Rectal smooth muscle tissue (tissue), 1 donor: ENCODE data around the gene NDUFS3.
"Not testable (repeated sequence)": the region's sequence is repeated elsewhere in the genome, so short reads cannot be mapped to it uniquely, and the experiment has no call there.

Experiments
- H3K27ac ChIP-seq: one replicate; pipeline ENCODE4 v1.7.0; 2013; ENCODE audit warnings: low read depth, low read length, inconsistent platforms
- H3K27me3 ChIP-seq: one replicate; pipeline ENCODE4 v1.7.0; 2013; ENCODE audit warnings: low read length; ENCODE audit not compliant: control insufficient read depth, insufficient read depth
- H3K36me3 ChIP-seq: one replicate; pipeline ENCODE4 v1.7.0; 2013; ENCODE audit warnings: low read length; ENCODE audit not compliant: control insufficient read depth, insufficient read depth
- H3K4me1 ChIP-seq: one replicate; pipeline ENCODE4 v1.7.0; 2013; ENCODE audit warnings: low read length; ENCODE audit not compliant: control insufficient read depth, insufficient read depth
- H3K4me3 ChIP-seq: one replicate; pipeline ENCODE4 v1.7.0; 2013; ENCODE audit warnings: low read length
- H3K9ac ChIP-seq: one replicate; pipeline ENCODE4 v1.7.0; 2013; ENCODE audit warnings: low read length

The NDUFS3 gene

GRCh38 chr11:47578524-47579494 lies at the start of gene NDUFS3, which contains the start of gene KBTBD4:
Gene NDUFS3 (plus strand): TSS chr11:47579074. CDS start chr11:47579092, 18 bp downstream.
Gene KBTBD4 (minus strand): TSS chr11:47578970. CDS start chr11:47578951, 19 bp downstream.
- H3K36me3 ChIP-seq, result peaks cover 31% of the 10 kb centered on the region
- H3K9ac ChIP-seq, result peak within 1 kb of the TSS; percentile 60
- peaks cover 20% of the 10 kb centered on the region for H3K4me1 ChIP-seq
- H3K27me3 ChIP-seq, result no peaks in the 10 kb centered on the region
- H3K4me3 ChIP-seq, result peak within 1 kb of the TSS; percentile 83
- peak within 1 kb of the TSS; percentile 87 for H3K27ac ChIP-seq

- H3K9ac ChIP-seq, result no peak overlapping the region
Measured at GRCh38 chr11:47529951-47530350, 48.9 kb upstream of the NDUFS3 start.

GRCh38 chr11:47530721-47531120 lies 48.2 kb upstream of the NDUFS3 start:
- not testable (repeated sequence) for H3K27ac ChIP-seq, H3K27me3 ChIP-seq, H3K9ac ChIP-seq, H3K4me1 ChIP-seq, H3K36me3 ChIP-seq, H3K4me3 ChIP-seq

More at GRCh38 chr11:47529951-47530350, 48.9 kb upstream of the NDUFS3 start:
- Histone ChIP-seq H3K4me3 (no peak overlapping the region), H3K36me3 (no peaks in the 10 kb centered on the region), H3K4me1 (peaks cover 14% of the 10 kb centered on the region), H3K27me3 (no peaks in the 10 kb centered on the region), H3K27ac (no peak overlapping the region)

GRCh38 chr11:47531666-47532065 lies 47.2 kb upstream of the NDUFS3 start:
- Histone ChIP-seq H3K36me3 (no peaks in the 10 kb centered on the region), H3K27ac (no peak overlapping the region), H3K27me3 (no peaks in the 10 kb centered on the region), H3K9ac (no peak overlapping the region), H3K4me1 (peaks cover 10% of the 10 kb centered on the region), H3K4me3 (no peak overlapping the region)

DNA sequence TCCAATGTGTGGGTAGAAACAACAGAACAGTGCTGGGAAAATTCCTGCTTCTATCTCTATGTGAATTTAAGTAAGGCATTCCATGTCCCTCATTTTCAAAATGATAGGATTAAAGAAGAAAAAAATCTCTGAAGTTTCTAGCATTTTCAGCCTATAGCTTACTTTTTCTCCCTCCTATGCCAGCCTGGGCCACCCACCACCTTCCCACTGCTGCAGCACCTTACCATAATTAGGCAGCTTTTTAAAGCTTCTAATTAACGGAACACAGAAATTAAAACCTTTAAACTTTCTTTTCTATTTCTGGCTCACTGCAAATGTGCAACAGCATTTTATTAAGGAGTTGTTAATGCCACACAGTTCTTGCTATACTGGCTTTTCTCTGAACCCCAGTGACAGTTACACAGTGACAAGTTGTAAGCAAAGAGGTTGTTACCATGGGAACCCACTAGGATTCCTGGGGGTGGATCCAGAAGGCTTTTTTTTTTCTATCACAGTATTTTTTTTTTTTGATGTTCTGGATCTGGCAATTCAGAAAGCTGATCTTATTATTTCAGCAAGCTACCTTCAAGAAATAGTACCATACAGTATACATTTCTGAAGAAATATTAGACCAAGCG lies 46.2 kb upstream of the NDUFS3 start:
- Histone ChIP-seq H3K27ac (peak overlapping the region; percentile 32), H3K4me1 (peaks cover 12% of the 10 kb centered on the region), H3K36me3 (no peaks in the 10 kb centered on the region), H3K9ac (no peak overlapping the region), H3K27me3 (no peaks in the 10 kb centered on the region), H3K4me3 (no peak overlapping the region)

- Histone ChIP-seq H3K9ac (no peak overlapping the region), H3K4me3 (no peak overlapping the region), H3K4me1 (peaks cover 14% of the 10 kb centered on the region), H3K36me3 (no peaks in the 10 kb centered on the region), H3K27me3 (no peaks in the 10 kb centered on the region), H3K27ac (no peak overlapping the region)
Measured at GRCh38 chr11:47533690-47534151, 45.2 kb upstream of the NDUFS3 start.

GRCh38 chr11:47534704-47535251 lies 44.1 kb upstream of the NDUFS3 start:
- Histone ChIP-seq H3K9ac (no peak overlapping the region), H3K4me1 (peaks cover 20% of the 10 kb centered on the region), H3K27me3 (no peaks in the 10 kb centered on the region), H3K36me3 (no peaks in the 10 kb centered on the region), H3K4me3 (no peak overlapping the region), H3K27ac (no peak overlapping the region)

GRCh38 chr11:47536915-47537314 lies 42.0 kb upstream of the NDUFS3 start:
- Histone ChIP-seq H3K27me3 (no peaks in the 10 kb centered on the region), H3K27ac (no peak overlapping the region), H3K36me3 (no peaks in the 10 kb centered on the region), H3K9ac (no peak overlapping the region), H3K4me3 (no peak overlapping the region), H3K4me1 (peaks cover 26% of the 10 kb centered on the region)

DNA sequence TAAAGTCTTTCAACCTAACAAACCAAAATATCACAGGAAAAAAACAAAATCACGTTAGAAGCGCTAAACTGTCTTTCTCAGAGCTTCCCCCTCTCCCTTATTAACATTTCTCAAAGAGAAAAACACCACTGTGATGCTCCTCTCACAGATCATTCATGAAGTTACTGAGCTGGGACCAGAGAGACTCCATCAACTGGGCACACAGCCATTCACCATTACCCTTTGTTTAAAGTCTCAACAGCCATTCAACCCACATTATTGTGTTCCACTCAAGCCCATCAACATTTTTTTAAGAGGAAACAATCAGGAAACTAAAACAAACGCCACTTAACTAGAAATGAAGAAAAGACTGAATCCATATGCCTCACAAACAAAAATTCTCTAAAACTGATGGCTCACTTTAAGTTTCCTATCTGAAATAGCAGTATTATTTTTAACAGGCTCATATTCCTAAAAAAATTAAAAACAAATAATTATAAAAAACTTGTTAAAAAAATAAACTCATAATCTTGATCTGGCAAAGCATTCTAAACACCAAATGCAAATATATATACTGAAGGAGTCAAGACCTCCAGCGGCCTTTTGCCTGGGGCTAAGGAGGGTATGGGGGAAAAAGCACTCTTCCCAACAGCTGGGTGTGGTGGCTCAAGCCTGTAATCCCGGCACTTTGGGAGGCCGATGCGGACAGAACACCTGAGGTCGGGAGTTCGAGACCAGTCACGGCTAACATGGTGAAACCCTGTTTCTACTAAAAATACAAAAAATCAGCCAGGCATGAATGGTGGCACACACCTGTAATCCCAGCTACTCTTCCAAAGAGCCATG lies 39.9 kb upstream of the NDUFS3 start:
- no peaks in the 10 kb centered on the region for H3K27me3 ChIP-seq
- no peak overlapping the region for H3K4me3 ChIP-seq
- H3K27ac ChIP-seq, result no peak overlapping the region
- H3K4me1 ChIP-seq, result peaks cover 18% of the 10 kb centered on the region
- no peak overlapping the region for H3K9ac ChIP-seq
- H3K36me3 ChIP-seq, result no peaks in the 10 kb centered on the region

DNA sequence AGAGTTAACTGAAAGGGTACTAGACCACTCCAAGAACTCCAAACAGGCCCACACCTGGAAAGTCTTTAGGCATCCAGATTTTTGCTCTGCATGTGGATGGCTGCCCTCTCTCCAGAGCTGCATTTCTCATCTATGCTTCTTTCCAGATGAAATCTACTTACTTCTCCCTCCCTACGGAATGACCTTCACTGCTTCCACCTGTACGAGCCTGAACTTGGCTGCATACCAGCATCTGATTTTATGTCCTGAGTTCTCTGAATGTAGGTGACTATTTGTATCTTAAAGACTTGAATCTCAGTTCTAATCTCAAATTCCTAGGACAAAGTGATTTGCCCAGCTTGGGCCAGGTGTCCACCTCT lies 39.2 kb upstream of the NDUFS3 start:
- Histone ChIP-seq H3K9ac (no peak overlapping the region), H3K4me3 (no peak overlapping the region), H3K36me3 (no peaks in the 10 kb centered on the region), H3K4me1 (peaks cover 18% of the 10 kb centered on the region), H3K27me3 (no peaks in the 10 kb centered on the region), H3K27ac (no peak overlapping the region)

DNA sequence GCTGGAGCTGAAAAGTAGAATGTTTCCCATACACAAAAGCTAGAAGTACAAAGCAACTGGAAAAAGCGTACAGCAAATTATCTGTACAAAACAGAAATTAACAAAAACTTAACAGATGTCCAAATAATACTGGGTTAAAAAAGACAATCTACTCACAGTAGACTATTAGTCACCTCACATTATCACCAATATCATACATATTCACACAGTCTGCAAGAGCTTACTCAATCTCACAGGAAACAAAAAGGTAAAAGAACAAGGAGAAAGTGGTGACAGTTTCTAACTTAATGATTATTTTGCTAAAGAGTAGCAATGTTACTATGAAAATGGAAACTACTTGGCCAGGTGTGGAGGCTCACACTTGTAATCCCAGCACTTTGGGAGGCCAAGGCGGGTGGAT lies 37.8 kb upstream of the NDUFS3 start:
- no peaks in the 10 kb centered on the region for H3K36me3 ChIP-seq
- peaks cover 18% of the 10 kb centered on the region for H3K4me1 ChIP-seq
- no peak overlapping the region for H3K27ac ChIP-seq
- H3K9ac ChIP-seq, result no peak overlapping the region
- no peak overlapping the region for H3K4me3 ChIP-seq
- H3K27me3 ChIP-seq, result no peaks in the 10 kb centered on the region

GRCh38 chr11:47545298-47545697 lies 33.6 kb upstream of the NDUFS3 start:
- Histone ChIP-seq H3K36me3 (no peaks in the 10 kb centered on the region), H3K27me3 (no peaks in the 10 kb centered on the region), H3K27ac (no peak overlapping the region), H3K4me3 (no peak overlapping the region), H3K9ac (no peak overlapping the region), H3K4me1 (peaks cover 1% of the 10 kb centered on the region)
